Ishikawa (cell line): ENCODE results near the gene ANKS4B.

Experiments
- CEBPB ChIP-seq: IDR thresholded peaks from 2 replicates; pipeline ENCODE4 v1.6.1; 2012
- CREB1 ChIP-seq: IDR thresholded peaks from 2 replicates; pipeline ENCODE4 v1.6.1; 2012; ENCODE audit warnings: low read depth
- EGR1 ChIP-seq: IDR thresholded peaks from 2 replicates; pipeline ENCODE4 v1.6.1; 2012
- EP300 ChIP-seq: IDR thresholded peaks from 2 replicates; pipeline ENCODE4 v1.6.1; 2012; ENCODE audit warnings: borderline replicate concordance
- FOXM1 ChIP-seq: IDR thresholded peaks from 2 replicates; pipeline ENCODE4 v1.6.1; 2012; ENCODE audit warnings: low read depth, borderline replicate concordance
- NFIC ChIP-seq: IDR thresholded peaks from 2 replicates; pipeline ENCODE4 v1.6.1; 2012
- RAD21 ChIP-seq: IDR thresholded peaks from 2 replicates; pipeline ENCODE4 v1.6.1; 2012; ENCODE audit warnings: low read depth
- TAF1 ChIP-seq: IDR thresholded peaks from 2 replicates; pipeline ENCODE4 v1.6.1; 2012; ENCODE audit warnings: low read depth, mild to moderate bottlenecking
- TCF12 ChIP-seq: IDR thresholded peaks from 2 replicates; pipeline ENCODE4 v1.6.1; 2012; ENCODE audit warnings: low read depth
- TEAD4 ChIP-seq: IDR thresholded peaks from 2 replicates; pipeline ENCODE4 v1.6.1; 2012
- YY1 ChIP-seq: IDR thresholded peaks from 2 replicates; pipeline ENCODE4 v1.6.1; 2012; ENCODE audit warnings: low read depth
- ZBTB7A ChIP-seq: IDR thresholded peaks from 2 replicates; pipeline ENCODE4 v1.6.1; 2012; ENCODE audit warnings: low read depth
- TF ChIP-seq, protein P1 (sequence below): IDR thresholded peaks from 2 replicates; pipeline ENCODE4 v1.6.1; 2012
- TF ChIP-seq, protein P2 (sequence below): IDR thresholded peaks from 2 replicates; pipeline ENCODE4 v1.6.1; 2012
- TF ChIP-seq, protein P3 (sequence below): IDR thresholded peaks from 2 replicates; pipeline ENCODE4 v1.6.1; 2012; ENCODE audit warnings: low read depth, mild to moderate bottlenecking

The ANKS4B gene

DNA sequence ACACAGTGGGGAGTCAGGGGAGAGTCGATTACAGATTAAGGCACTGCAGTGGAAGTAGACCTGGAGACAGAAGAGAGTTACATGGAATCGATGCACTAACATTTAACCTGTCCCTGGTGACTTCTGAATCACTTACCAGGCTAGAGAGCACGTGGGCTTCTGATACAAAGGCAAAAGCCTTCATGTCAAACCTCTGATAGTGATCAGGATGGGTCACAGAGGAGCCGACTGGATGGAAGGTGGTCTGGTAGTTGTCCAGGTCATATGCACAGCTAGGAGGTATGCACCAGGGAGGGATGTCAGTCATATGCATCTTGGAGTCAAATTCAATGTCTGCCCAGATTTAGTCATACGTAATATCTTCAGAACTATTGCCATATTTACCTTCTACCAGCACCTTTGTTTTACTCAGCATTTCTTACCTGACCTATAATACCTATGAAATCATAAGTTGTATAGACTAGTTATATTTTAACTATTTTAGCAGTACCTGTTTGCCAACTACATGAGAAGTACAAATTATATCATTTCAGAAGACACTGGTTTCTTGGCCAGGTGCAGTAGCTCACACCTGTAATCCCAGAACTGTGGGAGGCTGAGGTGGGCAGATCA is 33.8 kb upstream of the ANKS4B start:
- TF ChIP-seq TAF1 (no peak), CREB1 (no peak), ZBTB7A (no peak), EGR1 (no peak), YY1 (no peak), RAD21 (no peak), TCF12 (no peak), NFIC (no peak), EP300 (no peak), TEAD4 (no peak), FOXM1 (no peak), CEBPB (no peak)
- TF ChIP-seq, protein P1, sequence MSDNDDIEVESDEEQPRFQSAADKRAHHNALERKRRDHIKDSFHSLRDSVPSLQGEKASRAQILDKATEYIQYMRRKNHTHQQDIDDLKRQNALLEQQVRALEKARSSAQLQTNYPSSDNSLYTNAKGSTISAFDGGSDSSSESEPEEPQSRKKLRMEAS, result no peak
- TF ChIP-seq, protein P2, sequence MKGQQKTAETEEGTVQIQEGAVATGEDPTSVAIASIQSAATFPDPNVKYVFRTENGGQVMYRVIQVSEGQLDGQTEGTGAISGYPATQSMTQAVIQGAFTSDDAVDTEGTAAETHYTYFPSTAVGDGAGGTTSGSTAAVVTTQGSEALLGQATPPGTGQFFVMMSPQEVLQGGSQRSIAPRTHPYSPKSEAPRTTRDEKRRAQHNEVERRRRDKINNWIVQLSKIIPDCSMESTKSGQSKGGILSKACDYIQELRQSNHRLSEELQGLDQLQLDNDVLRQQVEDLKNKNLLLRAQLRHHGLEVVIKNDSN, result no peak
- TF ChIP-seq, protein P3, sequence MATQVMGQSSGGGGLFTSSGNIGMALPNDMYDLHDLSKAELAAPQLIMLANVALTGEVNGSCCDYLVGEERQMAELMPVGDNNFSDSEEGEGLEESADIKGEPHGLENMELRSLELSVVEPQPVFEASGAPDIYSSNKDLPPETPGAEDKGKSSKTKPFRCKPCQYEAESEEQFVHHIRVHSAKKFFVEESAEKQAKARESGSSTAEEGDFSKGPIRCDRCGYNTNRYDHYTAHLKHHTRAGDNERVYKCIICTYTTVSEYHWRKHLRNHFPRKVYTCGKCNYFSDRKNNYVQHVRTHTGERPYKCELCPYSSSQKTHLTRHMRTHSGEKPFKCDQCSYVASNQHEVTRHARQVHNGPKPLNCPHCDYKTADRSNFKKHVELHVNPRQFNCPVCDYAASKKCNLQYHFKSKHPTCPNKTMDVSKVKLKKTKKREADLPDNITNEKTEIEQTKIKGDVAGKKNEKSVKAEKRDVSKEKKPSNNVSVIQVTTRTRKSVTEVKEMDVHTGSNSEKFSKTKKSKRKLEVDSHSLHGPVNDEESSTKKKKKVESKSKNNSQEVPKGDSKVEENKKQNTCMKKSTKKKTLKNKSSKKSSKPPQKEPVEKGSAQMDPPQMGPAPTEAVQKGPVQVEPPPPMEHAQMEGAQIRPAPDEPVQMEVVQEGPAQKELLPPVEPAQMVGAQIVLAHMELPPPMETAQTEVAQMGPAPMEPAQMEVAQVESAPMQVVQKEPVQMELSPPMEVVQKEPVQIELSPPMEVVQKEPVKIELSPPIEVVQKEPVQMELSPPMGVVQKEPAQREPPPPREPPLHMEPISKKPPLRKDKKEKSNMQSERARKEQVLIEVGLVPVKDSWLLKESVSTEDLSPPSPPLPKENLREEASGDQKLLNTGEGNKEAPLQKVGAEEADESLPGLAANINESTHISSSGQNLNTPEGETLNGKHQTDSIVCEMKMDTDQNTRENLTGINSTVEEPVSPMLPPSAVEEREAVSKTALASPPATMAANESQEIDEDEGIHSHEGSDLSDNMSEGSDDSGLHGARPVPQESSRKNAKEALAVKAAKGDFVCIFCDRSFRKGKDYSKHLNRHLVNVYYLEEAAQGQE, result no peak

DNA sequence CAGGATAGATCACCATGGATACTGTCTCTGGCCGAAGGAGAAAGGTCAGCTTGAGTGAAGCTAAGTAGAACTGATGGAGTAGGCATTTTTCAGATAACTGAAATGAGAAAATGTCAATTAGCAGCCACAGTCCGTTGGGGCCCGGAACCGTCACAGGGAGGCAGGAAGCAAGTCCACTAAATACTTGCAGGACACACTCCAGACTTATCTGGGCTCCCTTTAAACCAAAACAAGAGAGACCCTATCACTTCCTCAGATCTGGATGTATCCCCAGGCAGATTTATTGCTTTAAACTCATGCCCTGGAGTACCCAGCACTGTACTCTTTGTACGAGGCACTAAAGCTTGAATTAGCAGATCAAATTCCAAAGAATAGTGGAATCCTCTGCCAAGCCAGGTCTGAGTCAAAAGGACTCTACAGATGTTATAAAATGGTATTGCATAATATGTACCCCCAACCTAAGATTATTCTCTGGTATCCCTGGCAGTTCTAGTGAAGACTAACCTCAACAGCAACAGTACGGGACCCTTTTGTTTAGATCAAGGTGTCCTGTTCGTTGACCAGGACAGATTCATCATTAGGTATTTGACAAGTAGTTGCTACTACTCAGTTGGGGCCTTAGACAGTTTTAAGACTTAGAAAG is 30.2 kb upstream of the ANKS4B start:
- TF ChIP-seq CREB1, result no peak
- no peak for TF ChIP-seq YY1
- no peak for TF ChIP-seq TAF1
- TF ChIP-seq EGR1, result no peak

DNA sequence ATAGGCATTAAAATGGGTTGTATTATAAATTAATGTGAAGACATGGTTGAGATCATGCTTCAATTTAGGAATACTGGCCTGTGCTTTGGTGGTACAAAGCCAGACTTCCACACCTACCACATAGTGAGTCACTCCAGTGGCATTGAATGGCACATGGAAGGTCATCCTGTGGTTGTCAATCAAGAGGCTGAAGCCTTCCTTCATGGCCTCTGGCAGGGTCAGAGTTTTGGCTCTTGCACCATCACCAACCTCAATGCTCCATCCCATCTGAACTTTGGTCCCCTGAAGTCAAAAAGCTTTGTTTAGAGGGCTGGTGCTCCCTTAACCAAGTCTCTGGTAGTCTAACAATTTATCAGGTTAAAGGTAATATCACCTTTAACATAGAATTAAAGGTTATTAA is 28.2 kb upstream of the ANKS4B start:
- no peak for TF ChIP-seq NFIC
- no peak for TF ChIP-seq TCF12
- no peak for TF ChIP-seq EP300

DNA sequence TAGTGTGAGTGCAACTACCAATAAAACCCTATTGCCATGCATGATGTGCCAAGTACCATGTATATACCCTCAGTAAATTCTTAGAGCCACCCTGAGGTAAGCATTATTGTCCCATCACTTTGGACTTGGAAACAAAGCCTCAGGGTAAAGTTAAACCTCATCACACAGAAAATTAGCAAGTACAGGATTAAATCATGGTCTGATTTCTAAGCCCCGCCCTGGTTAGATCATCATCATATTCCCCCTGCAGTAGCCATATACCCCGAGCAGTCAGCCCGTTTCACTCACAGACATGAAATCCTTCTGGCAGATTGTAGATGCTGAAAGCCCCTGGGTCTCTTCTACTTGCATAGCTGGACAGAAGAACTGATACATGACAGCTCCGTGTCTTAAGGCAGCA is 26.9 kb upstream of the ANKS4B start:
- TF ChIP-seq, protein P3, result no peak
- TF ChIP-seq FOXM1, result no peak
- TF ChIP-seq EGR1, result no peak
- no peak for TF ChIP-seq TAF1
- no peak for TF ChIP-seq RAD21
- no peak for TF ChIP-seq ZBTB7A
- no peak for TF ChIP-seq CEBPB
- TF ChIP-seq TEAD4, result no peak
- TF ChIP-seq YY1, result no peak
- TF ChIP-seq TCF12, result no peak
- TF ChIP-seq, protein P2, result no peak
- TF ChIP-seq CREB1, result no peak
- no peak for TF ChIP-seq EP300
- TF ChIP-seq, protein P1, result no peak
- TF ChIP-seq NFIC, result no peak

DNA sequence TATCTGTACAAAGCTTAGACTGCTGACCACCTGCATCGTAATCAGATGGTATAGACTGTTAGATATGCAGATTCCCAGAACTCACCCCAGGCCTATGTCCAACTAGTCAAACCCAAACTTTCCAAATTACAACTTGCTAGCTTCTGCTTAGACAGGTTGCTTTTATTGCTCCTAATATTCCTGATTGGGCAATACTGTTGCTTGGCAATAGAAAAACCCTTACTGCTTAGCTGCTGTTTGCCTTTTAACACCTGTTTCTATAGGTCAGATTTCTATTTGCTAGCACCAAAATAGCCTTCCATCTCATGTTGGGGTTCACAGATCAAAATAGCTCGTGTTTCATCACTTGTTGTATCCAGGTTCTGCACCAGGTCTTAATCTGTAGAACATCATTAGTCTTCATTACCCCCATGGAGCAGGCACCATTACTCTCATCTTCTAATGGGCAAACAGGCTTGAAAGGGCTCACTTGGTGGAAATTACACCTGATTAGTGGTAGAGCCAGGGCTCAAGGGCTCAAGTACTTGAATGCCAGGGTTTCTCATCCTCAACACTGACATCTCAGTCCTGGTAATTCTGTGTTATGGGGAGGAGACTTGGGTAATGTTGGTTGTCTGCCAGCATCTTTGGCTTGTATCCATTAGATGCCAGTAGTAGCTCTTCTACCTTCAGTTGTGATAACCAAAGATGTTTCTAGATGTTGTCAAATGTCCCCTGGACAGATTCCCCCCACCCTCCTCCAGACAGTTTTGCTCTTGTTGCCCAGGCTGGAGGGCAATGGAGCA is 24.9 kb upstream of the ANKS4B start:
- TF ChIP-seq, protein P3, result no peak
- TF ChIP-seq EP300 (no peak), FOXM1 (no peak), EGR1 (no peak), TCF12 (no peak), NFIC (no peak), ZBTB7A (no peak), CREB1 (no peak), TEAD4 (no peak), TAF1 (no peak), YY1 (no peak), RAD21 (no peak), CEBPB (no peak)
- TF ChIP-seq, protein P2, result no peak
- TF ChIP-seq, protein P1, result no peak
